Left ventricle myocardium inferior (tissue), 1 donor: ENCODE measurements around the gene KIF25. TPM values are rescaled to one million over a fixed set of nuclear protein-coding genes. Genes with fewer than 3 reads are reported as not detected.

ENCODE experiments used
- DNase-seq: peaks from one replicate; pipeline ENCODE4 v3.0.0-alpha.2; 2020
- H3K27ac ChIP-seq: fragments of 200-600 bp; replicated peaks from 2 replicates; pipeline ENCODE4 v1.8.0; 2021
- H3K27me3 ChIP-seq: fragments of 200-600 bp; 2 replicates; pipeline ENCODE4 v1.8.0; 2021; ENCODE audit warnings: low read depth
- H3K36me3 ChIP-seq: fragments of 200-600 bp; 2 replicates; pipeline ENCODE4 v1.8.0; 2021
- H3K4me1 ChIP-seq: fragments of 200-600 bp; 2 replicates; pipeline ENCODE4 v1.8.0; 2021
- H3K4me3 ChIP-seq: fragments of 200-600 bp; 2 replicates; pipeline ENCODE4 v1.8.0; 2021; ENCODE audit warnings: mild to moderate bottlenecking, moderate library complexity
- H3K9me3 ChIP-seq: fragments of 200-600 bp; replicated peaks from 2 replicates; pipeline ENCODE4 v1.8.0; 2021
- CTCF ChIP-seq: fragments of 200-600 bp; IDR thresholded peaks from 2 replicates; pipeline ENCODE4 v1.8.0; 2021; ENCODE audit warnings: antibody characterized with exemption, mild to moderate bottlenecking, borderline replicate concordance
- intact Hi-C: fragments of 100-400 bp; cut with micrococcal nuclease; formaldehyde crosslinking; loops from one replicate; pipeline ENCODE4 v1.11.0; 2022
- total RNA-seq: library from RNA; stranded (reverse); fragmentation: NEBNext Ultra II Directional; extraction: Animal tissue kit (Norgen Biotek cat#: 25700); gene quantifications from one replicate; pipeline ENCODE4 v1.2.1, GENCODE V29; 2021
- donor health status: DM: no; HTN: yes; CAD: no; lungs with severe emphysema.

Gene KIF25
- total RNA-seq, 1 donor from 2014 or later = 0.22 TPM

GRCh38 chr6:168021581-168021980, 24.1 kb downstream of the KIF25 start:
- Histone ChIP-seq H3K9me3 (no peaks in the 10 kb centered on the region), H3K4me1 (peaks cover 6% of the 10 kb centered on the region), H3K27ac (no peak overlapping the region), H3K27me3 (no peaks in the 10 kb centered on the region), H3K4me3 (no peak overlapping the region), H3K36me3 (no peaks in the 10 kb centered on the region)
- intact Hi-C loops = no loop called here
- no peak for TF ChIP-seq CTCF
- no peak for DNase-seq

- H3K9me3 ChIP-seq = no peaks in the 10 kb centered on the region
- no peaks in the 10 kb centered on the region for H3K36me3 ChIP-seq
- H3K4me1 ChIP-seq = no peaks in the 10 kb centered on the region
- intact Hi-C loops = no loop called here
- no peaks in the 10 kb centered on the region for H3K27me3 ChIP-seq
- H3K4me3 ChIP-seq = no peak overlapping the region
- DNase-seq = no peak
- H3K27ac ChIP-seq = no peak overlapping the region
- TF ChIP-seq CTCF = no peak
Observed at GRCh38 chr6:168022488-168023321, 25.2 kb downstream of the KIF25 start.

GRCh38 chr6:168024951-168025510, 27.6 kb downstream of the KIF25 start:
- no peak for DNase-seq
- no peaks in the 10 kb centered on the region for H3K36me3 ChIP-seq

GRCh38 chr6:168025831-168026710, 28.6 kb downstream of the KIF25 start:
- no peak for TF ChIP-seq CTCF
- Histone ChIP-seq H3K27ac (no peak overlapping the region), H3K36me3 (no peaks in the 10 kb centered on the region), H3K4me1 (peaks cover 16% of the 10 kb centered on the region), H3K9me3 (no peaks in the 10 kb centered on the region), H3K4me3 (no peak overlapping the region), H3K27me3 (no peaks in the 10 kb centered on the region)
- intact Hi-C loops = no loop called here
- DNase-seq = no peak

More at GRCh38 chr6:168024951-168025510, 27.6 kb downstream of the KIF25 start:
- Histone ChIP-seq H3K9me3 (no peaks in the 10 kb centered on the region), H3K27ac (no peak overlapping the region), H3K4me1 (peaks cover 5% of the 10 kb centered on the region), H3K4me3 (no peak overlapping the region), H3K27me3 (no peaks in the 10 kb centered on the region)
- intact Hi-C loops = no loop called here
- no peak for TF ChIP-seq CTCF

- Histone ChIP-seq H3K27me3 (no peaks in the 10 kb centered on the region), H3K9me3 (no peaks in the 10 kb centered on the region), H3K27ac (no peak overlapping the region), H3K36me3 (no peaks in the 10 kb centered on the region), H3K4me3 (no peak overlapping the region), H3K4me1 (peaks cover 24% of the 10 kb centered on the region)
- no peak for DNase-seq
- no peak for TF ChIP-seq CTCF
- intact Hi-C loops = no loop called here
Observed at GRCh38 chr6:168026925-168027324, 29.5 kb downstream of the KIF25 start.
